ENCODE results near the gene TMEM131.
"Not testable (repeated sequence)": the region's sequence is repeated elsewhere in the genome, so short reads cannot be mapped to it uniquely, and the experiment has no call there.

Gene TMEM131

DNA sequence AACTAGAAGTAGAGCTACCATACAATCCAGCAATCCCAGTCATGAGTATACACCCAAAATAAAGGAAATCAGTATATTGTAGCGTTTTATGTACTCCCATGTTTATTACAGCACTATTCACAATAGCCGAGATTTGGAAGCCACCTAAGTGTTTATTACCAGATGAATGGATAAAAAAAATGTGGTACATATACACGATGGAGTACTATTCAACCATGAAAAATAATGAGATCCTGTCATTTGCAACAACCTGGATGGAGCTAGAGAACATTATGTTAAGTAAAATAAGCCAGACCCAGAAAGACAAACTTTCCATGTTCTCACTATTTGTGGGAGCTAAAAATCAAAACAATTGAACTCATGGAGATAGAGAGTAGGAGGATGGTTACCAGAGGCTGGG is 131.9 kb downstream of the TMEM131 start:
- no peak for DNase-seq (ENCODE audit: low spot score)

DNA sequence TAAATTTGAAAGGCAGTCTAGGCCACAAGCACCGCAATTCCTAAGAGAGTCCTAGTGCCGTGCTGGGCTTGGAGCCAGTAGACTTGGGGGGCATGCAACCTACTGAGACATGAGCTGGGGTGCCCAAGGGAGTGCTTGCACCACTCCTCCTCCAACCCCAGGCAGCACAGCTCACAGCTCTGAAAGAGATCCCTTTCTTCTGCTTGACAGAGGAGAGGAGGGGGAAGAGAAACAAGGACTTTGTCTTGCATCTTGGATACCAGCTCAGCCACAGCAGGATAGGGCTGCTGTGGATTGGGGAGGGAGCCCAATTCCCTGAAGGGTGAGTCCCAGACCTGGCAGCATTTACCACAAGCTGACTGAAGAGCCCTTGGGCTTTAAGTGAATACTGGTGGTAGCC is 134.6 kb downstream of the TMEM131 start:
- no peak for DNase-seq (ENCODE audit: low spot score)

DNA sequence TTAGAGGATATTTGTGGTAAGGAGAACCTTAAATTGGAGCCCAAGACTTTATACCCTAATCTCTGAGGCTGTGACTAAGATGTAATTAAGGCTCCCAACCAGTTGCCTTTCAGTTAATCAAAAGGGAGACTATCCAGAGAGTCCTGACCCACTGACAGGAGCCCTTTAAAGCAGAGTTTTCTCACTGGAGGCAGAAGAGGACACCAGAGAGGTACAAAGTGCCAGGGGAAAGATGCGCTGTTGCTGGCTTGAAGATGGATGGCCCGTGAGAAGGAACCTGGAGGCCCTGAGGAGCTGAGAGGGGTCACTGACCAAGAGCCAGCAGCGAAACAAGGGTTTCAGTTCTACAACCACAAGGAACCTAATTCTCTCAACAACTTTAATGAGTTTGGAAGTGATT is 137.3 kb downstream of the TMEM131 start:
- DNase-seq (ENCODE audit: low spot score) = no peak

DNA sequence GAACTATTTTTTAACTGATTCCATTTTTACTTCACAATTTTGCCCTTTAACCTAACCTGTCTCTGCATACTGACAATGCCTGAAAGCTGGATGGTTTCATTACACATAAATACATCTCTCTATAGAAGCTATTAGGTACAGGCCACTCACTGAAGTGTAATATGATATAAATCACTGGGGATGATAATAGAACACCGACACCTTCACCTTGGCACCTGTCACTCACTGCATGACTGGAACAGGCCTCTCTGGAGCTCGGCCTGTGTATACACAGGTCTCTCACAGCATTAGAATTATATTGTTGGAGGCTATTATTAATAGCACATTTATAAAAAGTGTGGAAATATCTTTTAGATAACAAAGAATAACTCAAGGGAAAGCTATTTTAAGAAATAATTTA is 138.2 kb downstream of the TMEM131 start:
- no peak for DNase-seq (ENCODE audit: low spot score)

DNA sequence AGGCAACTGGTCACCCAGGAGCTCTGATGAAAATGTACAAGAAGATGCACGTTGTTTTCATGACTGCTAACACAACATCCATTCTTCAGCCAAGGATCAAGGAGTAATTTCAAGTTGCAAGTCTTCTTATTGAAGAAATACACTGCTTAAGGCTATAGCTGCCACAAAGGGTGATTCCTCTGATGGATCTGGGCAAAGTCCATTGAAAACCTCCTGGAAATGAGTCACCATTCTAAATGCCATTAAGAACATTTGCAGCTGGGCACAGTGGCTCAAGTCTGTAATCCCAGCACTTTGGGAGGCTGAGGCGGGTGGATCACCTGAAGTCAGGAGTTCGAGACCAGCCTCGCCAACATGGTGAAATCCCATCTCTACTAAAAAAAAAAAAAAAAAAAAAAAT is 142.7 kb downstream of the TMEM131 start:
- not testable (repeated sequence) for DNase-seq (ENCODE audit: low spot score)

DNA sequence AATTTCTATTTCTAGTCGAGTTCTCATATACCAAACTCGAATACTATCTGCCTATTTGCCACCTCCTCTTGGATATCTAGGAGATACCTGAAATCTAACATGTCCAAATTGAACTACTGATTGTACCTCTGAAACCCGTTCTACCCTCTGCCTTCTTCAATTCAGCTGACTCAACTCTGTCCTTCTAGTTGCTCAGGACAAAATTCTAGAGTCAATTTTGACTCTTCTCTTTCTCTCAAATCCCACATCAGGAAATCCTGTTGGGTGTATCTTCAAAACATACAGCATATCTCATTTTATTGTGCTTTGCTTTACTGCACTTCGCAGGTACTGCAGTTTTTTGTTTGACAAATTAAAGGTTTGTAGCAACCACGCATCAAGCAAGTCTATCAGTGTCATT is 144.6 kb downstream of the TMEM131 start:
- no peak for DNase-seq (ENCODE audit: low spot score)

DNA sequence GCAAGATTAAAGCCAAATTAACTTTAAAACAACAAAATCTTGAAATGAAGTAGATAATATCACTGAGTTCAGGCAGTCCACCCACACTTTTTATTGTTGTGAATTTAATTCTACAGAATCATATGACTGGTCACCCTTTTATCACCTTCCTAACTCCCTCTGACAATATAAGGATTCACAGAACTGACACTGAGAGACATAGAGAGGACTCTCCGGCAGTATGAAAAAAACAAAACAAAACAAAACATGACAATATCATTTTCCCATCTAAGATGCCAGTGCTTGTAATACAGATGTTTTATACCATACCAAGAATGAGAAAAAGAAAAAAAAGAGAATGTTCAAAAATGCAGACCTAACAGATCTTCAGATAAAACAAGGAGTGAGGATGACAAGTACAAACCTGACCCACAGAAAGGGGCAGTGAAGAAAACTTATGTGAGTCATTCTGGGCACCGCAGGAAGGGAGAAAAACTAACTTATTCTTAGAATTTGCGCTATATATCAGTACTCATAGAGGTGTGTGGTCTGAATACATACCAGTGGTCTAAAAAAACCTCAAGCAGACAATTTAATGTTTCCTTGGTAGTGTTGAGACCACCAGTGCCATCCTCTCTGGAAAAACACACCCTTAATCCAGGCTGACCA is 145.7 kb downstream of the TMEM131 start:
- no peak for DNase-seq (ENCODE audit: low spot score)

DNA sequence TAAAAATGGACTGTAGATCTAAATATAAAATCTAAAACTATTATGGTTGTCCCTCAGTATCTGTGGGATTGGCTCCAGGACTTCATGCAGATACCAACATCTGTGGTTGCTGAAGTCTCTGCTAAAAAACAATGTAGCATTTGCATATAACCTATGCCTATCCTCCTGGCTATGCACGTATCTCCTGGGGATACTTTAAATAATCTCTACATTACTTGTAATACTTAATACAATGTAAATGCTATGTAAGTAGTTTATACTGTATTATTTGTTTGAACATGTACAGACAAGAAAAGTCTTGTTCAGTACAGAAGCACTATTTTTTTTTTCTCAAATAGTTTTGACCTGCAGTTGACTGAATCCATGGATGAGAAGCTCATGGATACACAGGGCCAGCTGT is 147.4 kb downstream of the TMEM131 start:
- DNase-seq (ENCODE audit: low spot score) = no peak

DNA sequence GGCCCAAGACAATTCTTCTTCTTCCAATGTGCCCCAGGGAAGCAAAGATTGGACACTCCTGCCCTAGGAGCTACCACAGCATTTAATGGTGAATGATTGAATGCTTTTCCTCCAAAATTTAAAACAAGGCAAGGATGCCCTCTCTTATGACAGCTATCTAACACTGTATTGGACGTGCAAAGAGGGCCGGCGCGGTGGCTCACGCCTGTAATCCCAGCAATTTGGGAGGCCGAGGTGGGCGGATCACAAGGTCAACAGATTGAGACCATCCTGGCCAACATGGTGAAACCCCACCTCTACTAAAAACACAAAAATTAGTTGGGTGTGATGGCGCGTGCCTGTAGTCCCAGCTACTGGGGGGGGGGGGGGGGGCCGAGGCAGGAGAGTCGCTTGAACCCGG is 149.0 kb downstream of the TMEM131 start:
- DNase-seq (ENCODE audit: low spot score) = not testable (repeated sequence)

DNA sequence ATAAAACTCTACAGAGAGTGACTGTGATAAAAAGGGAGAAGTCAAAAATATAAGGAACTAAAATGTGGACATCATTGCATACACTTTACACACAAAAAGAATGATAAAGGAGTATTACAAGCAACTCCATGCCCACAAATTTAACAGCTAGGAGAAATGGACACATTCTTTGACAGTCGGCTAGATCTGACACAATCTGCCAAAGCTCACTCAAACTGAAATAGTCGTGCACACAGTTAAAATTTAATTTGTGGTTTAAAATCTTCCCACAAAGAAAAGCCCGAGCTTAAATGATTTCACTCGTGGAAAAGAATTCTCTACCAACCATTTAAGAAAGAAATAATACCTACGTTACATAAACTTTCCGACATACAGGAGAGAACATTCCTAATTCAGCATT is 149.9 kb downstream of the TMEM131 start:
- DNase-seq (ENCODE audit: low spot score) = no peak

DNA sequence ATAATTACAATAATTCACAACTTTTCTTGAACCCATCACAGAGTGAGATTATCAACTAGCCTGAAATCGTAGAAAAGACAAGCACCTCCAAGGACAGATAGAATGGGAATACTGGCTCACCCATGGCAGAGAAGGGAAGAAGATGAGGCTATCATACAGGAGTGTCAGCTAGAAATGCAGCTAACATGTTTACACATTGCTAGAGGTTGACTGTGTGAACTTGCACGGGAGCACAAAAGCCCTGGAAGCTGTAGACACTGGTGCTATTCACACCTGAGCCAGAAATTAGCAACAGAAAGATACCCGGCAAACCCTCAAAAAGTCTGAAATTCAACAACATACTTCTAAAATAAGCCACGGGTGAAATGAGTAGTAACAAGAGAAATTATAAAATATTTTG is 150.6 kb downstream of the TMEM131 start:
- DNase-seq (ENCODE audit: low spot score) = no peak

DNA sequence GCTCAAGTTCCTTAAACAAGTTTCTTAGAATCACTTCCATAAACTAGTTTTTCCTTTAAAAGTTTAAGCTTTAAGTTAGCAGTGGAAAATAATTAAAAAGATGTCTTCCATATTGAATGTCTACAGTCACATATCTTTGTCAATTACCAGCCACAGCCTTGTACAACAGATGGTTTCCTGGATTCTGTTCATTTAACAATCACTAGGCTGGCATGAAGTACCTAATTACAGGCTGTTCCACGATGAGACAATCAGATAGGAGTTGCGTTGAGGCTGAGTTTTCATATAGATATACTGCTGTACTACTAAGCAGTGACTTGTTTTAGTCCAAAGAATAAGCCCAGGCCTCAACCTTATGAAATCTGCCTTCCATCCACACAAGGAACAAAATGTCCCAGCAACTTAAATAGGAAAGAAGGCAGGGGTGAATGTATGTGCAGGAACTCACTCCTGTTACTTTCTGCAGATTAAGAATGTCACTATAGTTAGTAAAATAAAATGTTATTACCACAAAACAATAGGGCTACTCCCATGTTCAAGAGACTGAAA is 151.4 kb downstream of the TMEM131 start:
- DNase-seq (ENCODE audit: low spot score) = no peak

DNA sequence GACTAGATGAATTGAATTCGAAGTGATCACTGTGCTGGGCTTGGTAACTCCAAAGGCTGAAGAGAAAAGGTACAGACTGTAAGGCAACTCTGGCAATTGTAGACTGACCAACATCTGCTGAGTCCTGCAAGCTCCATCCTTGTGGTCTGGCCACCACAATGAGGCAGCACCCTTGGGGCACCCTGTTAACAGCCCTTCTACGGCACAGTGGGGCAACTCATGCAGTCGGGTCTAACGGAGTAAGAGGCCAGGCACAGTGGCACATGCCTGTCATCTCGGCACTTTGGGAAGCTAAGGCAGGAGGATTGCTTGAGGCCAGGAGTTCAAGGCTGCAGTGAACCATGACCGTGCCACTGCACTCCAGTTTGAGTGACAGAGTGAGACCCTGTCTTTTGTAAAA is 155.6 kb downstream of the TMEM131 start:
- DNase-seq (ENCODE audit: low spot score) = no peak

DNA sequence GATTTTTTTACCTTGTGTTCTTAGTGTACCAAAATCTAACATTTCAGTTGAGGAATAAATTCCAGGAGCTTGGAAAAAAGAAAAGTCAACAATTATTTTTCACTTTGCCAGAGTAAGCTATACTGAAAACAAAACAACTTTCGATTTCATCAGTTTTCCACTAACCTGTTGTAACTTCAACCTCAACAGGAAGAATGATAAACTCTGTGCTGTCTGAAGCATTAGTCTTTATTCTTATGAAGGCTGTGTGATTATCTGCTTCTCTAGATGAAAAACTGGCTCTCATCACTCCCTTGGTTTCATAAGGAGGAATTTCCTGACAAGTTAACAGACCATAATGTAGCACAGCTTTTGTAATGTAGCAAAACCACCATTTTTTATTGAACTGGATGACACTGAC is 161.1 kb downstream of the TMEM131 start:
- DNase-seq (ENCODE audit: low spot score) = no peak

DNA sequence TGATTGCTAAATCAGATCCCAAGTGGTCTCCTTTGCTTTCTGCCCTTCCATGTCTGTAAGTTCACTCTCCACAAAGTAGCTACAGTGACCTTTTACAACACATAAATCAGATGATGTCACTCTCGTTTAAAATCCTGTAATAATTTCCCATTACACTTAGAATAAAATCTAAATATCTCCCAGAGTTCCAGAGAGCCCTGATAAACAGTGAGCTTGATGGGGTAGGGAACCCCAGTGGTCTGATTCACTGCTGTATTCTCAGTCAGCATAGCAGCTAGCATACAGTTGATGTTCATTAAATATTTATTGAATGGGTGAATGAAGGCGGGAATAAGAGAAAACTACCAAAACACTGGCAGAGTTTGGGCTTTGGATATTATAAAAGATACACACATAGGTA is 164.6 kb downstream of the TMEM131 start:
- DNase-seq (ENCODE audit: low spot score) = no peak

DNA sequence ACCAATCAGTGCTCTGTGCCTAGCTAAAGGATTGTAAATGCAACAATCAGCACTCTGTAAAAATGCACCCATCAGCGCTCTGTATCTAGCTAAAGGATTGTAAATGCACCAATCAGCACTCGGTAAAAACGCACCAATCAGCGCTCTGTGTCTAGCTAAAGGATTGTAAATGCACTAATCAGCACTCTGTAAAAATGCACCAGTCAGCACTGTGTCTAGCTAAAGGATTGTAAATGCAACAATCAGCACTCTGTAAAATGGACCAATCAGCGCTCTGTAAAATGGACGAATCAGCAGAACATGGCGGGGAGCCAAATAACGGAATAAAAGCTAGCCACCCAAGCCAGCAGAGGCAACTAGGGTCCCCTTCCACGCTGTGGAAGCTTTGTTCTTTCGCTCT is 166.5 kb downstream of the TMEM131 start:
- not testable (repeated sequence) for DNase-seq (ENCODE audit: low spot score)

DNA sequence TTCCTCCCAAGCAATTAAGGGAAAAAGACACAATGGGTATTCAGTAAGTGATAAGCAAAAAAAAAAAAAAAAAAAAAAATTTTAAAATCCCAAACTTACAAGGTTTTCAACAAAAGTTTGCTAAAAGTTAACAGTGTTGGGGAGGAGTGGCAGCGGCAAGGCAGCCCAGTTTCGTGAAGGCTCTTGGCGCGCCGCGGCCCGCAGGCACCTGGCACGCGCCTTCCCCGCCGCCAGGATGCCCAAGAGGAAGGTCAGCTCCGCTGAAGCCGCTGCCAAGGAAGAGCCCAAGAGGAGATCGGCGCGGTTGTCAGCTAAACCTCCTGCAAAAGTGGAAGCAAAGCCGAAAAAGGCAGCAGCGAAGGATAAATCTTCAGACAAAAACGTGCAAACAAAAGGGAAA is 168.7 kb downstream of the TMEM131 start:
- not testable (repeated sequence) for DNase-seq (ENCODE audit: low spot score)

DNA sequence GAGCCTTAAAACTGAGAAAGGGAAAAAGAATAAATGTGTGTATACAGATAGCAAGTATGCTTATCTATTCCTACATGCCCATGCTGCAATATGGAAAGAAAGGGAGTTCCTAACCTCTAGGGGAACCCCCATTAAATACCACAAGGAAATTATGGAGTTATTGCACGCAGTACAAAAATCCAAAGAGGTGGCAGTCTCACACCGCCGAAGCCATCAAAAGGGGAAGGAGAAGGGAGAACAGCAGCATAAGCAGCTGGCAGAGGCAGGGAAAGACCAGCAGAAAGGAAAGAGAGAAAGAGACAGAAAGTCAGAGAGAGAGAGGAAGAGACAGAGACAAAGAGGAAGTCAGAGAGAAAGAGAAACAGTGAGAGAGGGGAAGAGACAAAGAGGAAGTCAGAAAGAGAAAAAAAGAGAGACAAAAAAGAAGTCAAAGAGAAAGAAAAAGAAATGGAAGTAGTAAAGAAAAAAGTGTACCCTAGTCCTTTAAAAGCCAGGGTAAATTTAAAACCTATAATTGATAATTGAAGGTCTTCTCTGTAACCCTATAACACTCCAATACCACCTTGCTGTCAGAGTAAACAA is 169.4 kb downstream of the TMEM131 start:
- not testable (repeated sequence) for DNase-seq (ENCODE audit: low spot score)

DNA sequence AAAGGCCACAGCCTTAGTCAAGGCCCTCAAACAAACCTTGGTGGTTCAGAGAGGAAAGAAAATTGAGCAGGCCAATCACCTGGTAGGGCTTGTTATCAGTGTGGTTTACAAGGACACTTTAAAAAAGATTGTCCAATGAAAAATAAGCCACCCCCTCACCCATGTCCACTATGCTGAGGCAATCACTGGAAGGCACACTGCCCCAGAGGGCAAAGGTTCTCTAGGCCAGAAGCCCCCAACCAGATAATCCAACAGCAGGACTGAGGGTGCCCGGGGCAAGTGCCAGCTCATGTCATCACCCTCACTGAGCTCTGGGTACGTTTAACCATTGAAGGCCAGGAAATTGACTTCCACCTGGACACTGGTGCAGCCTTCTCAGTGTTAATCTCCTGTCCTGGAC is 171.7 kb downstream of the TMEM131 start:
- not testable (repeated sequence) for DNase-seq (ENCODE audit: low spot score)

DNA sequence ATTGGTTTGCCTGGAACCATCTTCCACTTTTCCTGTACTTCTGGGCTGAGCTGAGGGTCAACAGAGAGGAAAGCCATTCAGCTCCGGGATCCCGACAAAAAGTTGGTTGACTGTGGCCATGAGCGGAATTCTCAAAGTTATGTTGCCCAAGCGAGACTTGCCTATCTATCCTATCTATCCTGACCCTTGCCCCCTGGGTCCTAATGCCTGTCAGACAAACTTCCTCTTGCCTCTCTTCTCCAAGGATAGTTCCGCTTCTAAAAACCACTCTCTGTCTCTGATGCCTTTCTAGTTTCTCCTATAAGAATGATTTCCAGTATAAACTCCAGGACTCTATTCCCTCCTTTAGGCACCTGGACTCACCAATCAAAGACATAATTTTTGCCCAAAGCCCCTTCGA is 173.9 kb downstream of the TMEM131 start:
- DNase-seq (ENCODE audit: low spot score) = not testable (repeated sequence)

DNA sequence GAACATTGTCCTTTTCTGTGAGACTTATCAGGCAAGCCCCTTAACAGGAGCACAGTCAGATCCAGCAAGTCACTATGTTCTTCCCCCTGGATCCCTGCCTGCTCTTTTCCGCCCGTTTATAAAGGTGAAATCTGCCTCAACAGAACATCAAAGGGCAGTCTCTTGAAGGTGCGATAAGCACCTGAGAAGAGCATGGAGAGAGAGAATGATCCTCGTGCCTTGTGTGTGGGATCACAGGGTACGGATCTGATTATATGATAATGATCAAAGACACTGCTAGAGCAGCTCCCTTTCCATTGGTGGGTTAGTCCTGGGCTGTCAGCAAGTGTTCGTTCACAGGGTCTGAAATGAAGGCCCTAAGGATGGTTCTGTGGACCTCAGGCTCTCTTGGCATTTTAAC is 176.0 kb downstream of the TMEM131 start:
- DNase-seq (ENCODE audit: low spot score) = no peak

DNA sequence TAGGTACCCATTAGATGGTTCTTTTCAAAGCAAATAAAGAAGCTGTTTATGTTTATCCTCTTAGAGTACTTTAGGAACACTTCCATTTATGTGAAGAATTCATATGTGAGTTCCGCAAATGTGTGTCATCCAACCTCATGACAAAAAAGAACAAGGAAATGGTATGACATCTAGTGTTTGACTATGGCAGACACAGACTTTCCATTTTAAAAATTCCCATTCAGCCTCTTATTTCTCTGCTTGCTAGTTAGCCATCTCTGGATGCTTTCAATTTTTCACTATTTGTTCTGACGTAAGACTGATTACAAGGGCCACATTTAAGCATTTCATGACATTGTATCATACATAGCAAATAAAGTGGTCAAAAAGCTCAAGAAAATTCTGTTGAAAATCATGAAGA is 179.3 kb downstream of the TMEM131 start:
- no peak for DNase-seq (ENCODE audit: low spot score)

DNA sequence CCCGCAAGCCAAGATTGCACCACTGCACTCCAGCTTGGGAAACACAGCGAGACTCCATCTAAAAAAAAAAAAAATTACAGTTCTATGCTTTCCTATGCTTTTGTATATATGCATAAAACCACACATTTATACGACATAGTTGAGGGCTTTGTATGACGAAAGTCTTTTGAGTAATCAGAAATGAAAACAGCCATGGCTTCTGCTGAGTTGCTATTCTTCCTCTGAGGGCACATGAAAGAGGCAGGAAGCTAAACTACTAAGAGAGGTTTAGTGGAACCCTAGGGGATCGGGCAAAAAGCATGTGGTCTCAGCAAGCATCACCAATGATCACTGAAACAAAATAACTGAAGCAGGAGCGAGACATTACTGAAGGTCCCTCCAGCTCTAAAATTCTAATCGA is 182.8 kb downstream of the TMEM131 start:
- no peak for DNase-seq (ENCODE audit: low spot score)

DNA sequence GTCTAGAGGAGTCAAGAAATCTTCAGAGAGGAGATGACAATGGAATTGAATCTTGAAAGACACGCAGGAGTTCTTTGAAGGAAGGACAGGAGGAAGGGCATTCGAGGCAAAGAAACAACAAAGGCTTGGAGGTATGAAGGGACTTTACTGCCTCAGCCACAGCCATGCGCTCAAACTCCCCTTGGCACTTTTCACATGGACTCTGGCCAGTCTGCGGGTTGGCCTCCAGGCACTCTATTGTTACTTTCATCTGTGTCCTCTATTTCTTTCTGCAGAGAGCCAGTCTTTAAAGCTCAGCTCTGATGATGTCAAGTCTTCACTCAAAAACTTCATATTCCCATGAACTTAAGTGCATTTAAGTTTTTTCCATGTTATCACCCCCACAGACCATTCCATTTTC is 186.9 kb downstream of the TMEM131 start:
- DNase-seq (ENCODE audit: low spot score) = no peak

Measured in hematopoietic multipotent progenitor cell treated with erythropoietin and hydrocortisone succinate and interleukin-3 and kit ligand, for 17 days (in vitro differentiated cells).